SIG-M5 treated with dmso at 0.1 percent for 504 hours (cell line): ENCODE measurements around the gene SLC9A5.

Source experiments
- DNase-seq: peaks from one replicate; lab custom pipeline; 2025; ENCODE audit not compliant: unreplicated experiment; lab: John Stamatoyannopoulos, UW

SLC9A5 gene

GRCh38 chr16:67215706-67216105 lies 33.1 kb upstream of the SLC9A5 start:
- DNase-seq, result no peak

- DNase-seq, result no peak
Measured at GRCh38 chr16:67216612-67217490, 31.9 kb upstream of the SLC9A5 start.

GRCh38 chr16:67223992-67224391 lies 24.8 kb upstream of the SLC9A5 start:
- DNase-seq, result no peak

GRCh38 chr16:67226295-67226803 lies 22.4 kb upstream of the SLC9A5 start:
- no peak for DNase-seq

- peak; percentile 95 for DNase-seq
Measured at GRCh38 chr16:67226804-67227566, 21.8 kb upstream of the SLC9A5 start, which contains the start of gene TMEM208. TSS of gene TMEM208 (plus strand) at chr16:67227130. CDS start at chr16:67227219, 89 bp downstream.

- DNase-seq, result no peak
Measured at GRCh38 chr16:67227567-67227921, 21.2 kb upstream of the SLC9A5 start.

GRCh38 chr16:67228034-67228785 lies 20.6 kb upstream of the SLC9A5 start:
- DNase-seq, result no peak

- no peak for DNase-seq
Measured at GRCh38 chr16:67228905-67229304, 19.9 kb upstream of the SLC9A5 start.

- no peak for DNase-seq
Measured at GRCh38 chr16:67229906-67230808, 18.6 kb upstream of the SLC9A5 start.

GRCh38 chr16:67230809-67231660 lies 17.7 kb upstream of the SLC9A5 start:
- DNase-seq, result no peak

- DNase-seq, result no peak
Measured at GRCh38 chr16:67233596-67233995, 15.2 kb upstream of the SLC9A5 start.

GRCh38 chr16:67234180-67234597 lies 14.6 kb upstream of the SLC9A5 start:
- no peak for DNase-seq

- DNase-seq, result peak; percentile 35
Measured at GRCh38 chr16:67235816-67236562, 12.8 kb upstream of the SLC9A5 start.

GRCh38 chr16:67236563-67237395 lies 12.0 kb upstream of the SLC9A5 start:
- peak; percentile 45 for DNase-seq

- DNase-seq, result no peak
Measured at GRCh38 chr16:67237396-67238277, 11.1 kb upstream of the SLC9A5 start.

- no peak for DNase-seq
Measured at GRCh38 chr16:67238278-67238575, 10.6 kb upstream of the SLC9A5 start.
